HG03354 (cell line): ENCODE results near the gene SPEF1.

Source experiments
- ATAC-seq: cut with Tn5 transposase; IDR thresholded peaks from one replicate; pipeline ENCODE4 v1.9.1; 2021; ENCODE audit warnings: mild to moderate bottlenecking; ENCODE audit not compliant: unreplicated experiment, poor library complexity, severe bottlenecking

Gene SPEF1

GRCh38 chr20:3752386-3752759, 28.9 kb downstream of the SPEF1 start:
- no peak for ATAC-seq

- no peak for ATAC-seq
Measured at GRCh38 chr20:3751675-3752385, 29.4 kb downstream of the SPEF1 start.

- no peak for ATAC-seq
Measured at GRCh38 chr20:3751305-3751674, 30.0 kb downstream of the SPEF1 start.

GRCh38 chr20:3749689-3750531, 31.3 kb downstream of the SPEF1 start:
- peak; percentile 49 for ATAC-seq

- ATAC-seq = no peak
Measured at GRCh38 chr20:3749087-3749688, 32.1 kb downstream of the SPEF1 start.

GRCh38 chr20:3748073-3748472, 33.2 kb downstream of the SPEF1 start:
- no peak for ATAC-seq

- no peak for ATAC-seq
Measured at GRCh38 chr20:3747471-3747870, 33.8 kb downstream of the SPEF1 start.

GRCh38 chr20:3745686-3746173, 35.5 kb downstream of the SPEF1 start:
- no peak for ATAC-seq

- no peak for ATAC-seq
Measured at GRCh38 chr20:3744806-3745685, 36.2 kb downstream of the SPEF1 start.

- ATAC-seq = no peak
Measured at GRCh38 chr20:3744037-3744436, 37.2 kb downstream of the SPEF1 start.

- no peak for ATAC-seq
Measured at GRCh38 chr20:3743251-3743650, 38.0 kb downstream of the SPEF1 start.

GRCh38 chr20:3741836-3742458, 39.3 kb downstream of the SPEF1 start:
- ATAC-seq = no peak

- ATAC-seq = no peak
Measured at GRCh38 chr20:3740615-3741301, 40.5 kb downstream of the SPEF1 start.

- ATAC-seq = no peak
Measured at GRCh38 chr20:3739926-3740451, 41.3 kb downstream of the SPEF1 start.

GRCh38 chr20:3739054-3739925, 42.0 kb downstream of the SPEF1 start:
- no peak for ATAC-seq

GRCh38 chr20:3738111-3739053, 42.9 kb downstream of the SPEF1 start:
- no peak for ATAC-seq

- no peak for ATAC-seq
Measured at GRCh38 chr20:3735768-3736167, 45.5 kb downstream of the SPEF1 start.
